Psoas muscle (tissue), 8 donors: ENCODE results near the gene ANGEL2. TPM values are rescaled to one million over a fixed set of nuclear protein-coding genes. Genes with fewer than 3 reads are reported as not detected.
A peak's percentile ranks its signal among the peaks of the same experiment; 100 is the strongest.
"Not testable (repeated sequence)": the region's sequence is repeated elsewhere in the genome, so short reads cannot be mapped to it uniquely, and the experiment has no call there.

Experiments used
- ATAC-seq, 4 donors: fragments of 200-7000 bp; cut with Tn5 transposase; one replicate each; pipeline ENCODE4 v1.9.1; 2020; ENCODE audit warnings: moderate library complexity in 3 of 4, mild to moderate bottlenecking in 2 of 4
- DNase-seq, 2 donors: peaks; one replicate each; pipeline ENCODE4 v3.0.0-alpha.2; 2020
- H3K27ac ChIP-seq: fragments of 200-600 bp; one replicate; pipeline ENCODE4 v1.8.0; 2022
- H3K27me3 ChIP-seq, 3 donors: fragments of 200-600 bp in 1 of 3; one replicate each; pipeline versions ENCODE4 v1.6.1 to v1.8.0; 2013 to 2022; ENCODE audit warnings: low read length in 2 of 3, mild to moderate bottlenecking in 2 of 3, moderate library complexity in 1 of 3; ENCODE audit not compliant: insufficient read depth in 3 of 3
- H3K36me3 ChIP-seq, 2 donors: fragments of 200-600 bp in 1 of 2; one replicate each; pipeline versions ENCODE4 v1.6.1 to v1.8.0; 2013 to 2022; ENCODE audit warnings: low read depth in 1 of 2, mild to moderate bottlenecking in 1 of 2, moderate library complexity in 1 of 2; ENCODE audit not compliant: insufficient read depth in 1 of 2
- H3K4me1 ChIP-seq: fragments of 200-600 bp; one replicate; pipeline ENCODE4 v1.8.0; 2022
- H3K4me3 ChIP-seq: fragments of 200-600 bp; one replicate; pipeline ENCODE4 v1.8.0; 2022; ENCODE audit warnings: mild to moderate bottlenecking
- H3K9me3 ChIP-seq: fragments of 200-600 bp; one replicate; pipeline ENCODE4 v1.8.0; 2022
- WGBS, 3 donors: extraction: QIAGEN DNeasy Blood & Tissue Kit; methylation state at CpG; one replicate each; pipeline versions ENCODE4 v1.1.6 to v1.1.7; 2013; 5-methylcytosine and 5-hydroxymethylcytosine counted together
- intact Hi-C, 2 donors: fragments of 100-400 bp; cut with DNase I; formaldehyde crosslinking; loops; one replicate each; pipeline versions ENCODE4 v1.11.0 to v1.14.2; 2022
- polyA plus RNA-seq, 3 donors: library from polyadenylated mRNA; stranded (reverse); fragments of 200-250 nt; gene quantifications; one replicate each; pipeline ENCODE4 v1.2.3, GENCODE V29; 2013
- total RNA-seq, 4 donors: library from RNA; stranded (reverse); fragmentation: NEBNext Ultra II Directional in 2 of 4; extraction: Animal tissue kit (Norgen Biotek cat#: 25700) in 2 of 4; gene quantifications; one replicate each; pipeline versions ENCODE4 v1.2.1 to v1.2.4, GENCODE V29; 2021 to 2023
- TF ChIP-seq, protein P1 (sequence below): fragments of 200-600 bp; IDR thresholded peaks from one replicate; pipeline ENCODE4 v1.8.0; 2022; ENCODE audit warnings: antibody characterized with exemption
- donor health status: healthy with polysubstance abuse.
- donor health status: DM: no; HTN: no; CAD: no; lungs with moderate emphysema.
- donor health status: Bipolar disorder and iron deficiency.
- donor health status: healthy.
- donor health status: DM: yes; HTN: yes; CAD: no.
- donor health status: DM: no; HTN: no; CAD: no.
- donor health status: DM: no; HTN: no; CAD: no.
- donor health status: DM: yes; HTN: yes; CAD: no.

ANGEL2 gene
- total and polyA plus RNA-seq, 7 donors, result 7.3 to 24.9 (median 18.2) TPM

DNA sequence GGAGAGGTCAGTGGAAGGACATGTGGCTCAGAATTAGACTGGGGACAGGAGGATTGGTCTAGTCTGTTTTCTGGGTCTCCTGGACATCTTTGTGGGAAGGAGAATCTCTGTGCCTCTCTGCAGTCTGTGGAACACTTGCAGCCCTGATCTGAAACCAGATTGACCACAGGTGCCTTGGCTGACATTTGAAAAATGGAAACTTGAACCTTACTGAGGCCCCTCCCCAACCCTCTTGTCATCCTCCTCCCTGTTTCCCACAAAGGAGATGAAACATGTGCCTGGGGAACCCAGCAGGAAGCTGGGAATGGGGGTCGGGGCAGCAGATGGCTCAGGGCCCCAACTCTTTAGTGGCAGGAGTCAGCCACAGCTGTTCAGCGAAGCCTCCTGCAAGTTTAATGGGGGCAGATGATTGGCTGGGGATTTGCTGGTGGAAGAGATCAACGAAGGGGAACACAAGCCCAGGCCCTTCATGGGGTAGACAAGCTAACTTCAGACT is 47.3 kb downstream of the ANGEL2 start:
- peaks cover 17% of the 10 kb centered on the region for H3K4me1 ChIP-seq
- no peak overlapping the region for H3K4me3 ChIP-seq
- WGBS, 3 donors, result 30 to 48% (median 45%) methylated on average over 3 of the region's 3 CpGs
- intact Hi-C loops, result no loop called here
- TF ChIP-seq, protein P1, sequence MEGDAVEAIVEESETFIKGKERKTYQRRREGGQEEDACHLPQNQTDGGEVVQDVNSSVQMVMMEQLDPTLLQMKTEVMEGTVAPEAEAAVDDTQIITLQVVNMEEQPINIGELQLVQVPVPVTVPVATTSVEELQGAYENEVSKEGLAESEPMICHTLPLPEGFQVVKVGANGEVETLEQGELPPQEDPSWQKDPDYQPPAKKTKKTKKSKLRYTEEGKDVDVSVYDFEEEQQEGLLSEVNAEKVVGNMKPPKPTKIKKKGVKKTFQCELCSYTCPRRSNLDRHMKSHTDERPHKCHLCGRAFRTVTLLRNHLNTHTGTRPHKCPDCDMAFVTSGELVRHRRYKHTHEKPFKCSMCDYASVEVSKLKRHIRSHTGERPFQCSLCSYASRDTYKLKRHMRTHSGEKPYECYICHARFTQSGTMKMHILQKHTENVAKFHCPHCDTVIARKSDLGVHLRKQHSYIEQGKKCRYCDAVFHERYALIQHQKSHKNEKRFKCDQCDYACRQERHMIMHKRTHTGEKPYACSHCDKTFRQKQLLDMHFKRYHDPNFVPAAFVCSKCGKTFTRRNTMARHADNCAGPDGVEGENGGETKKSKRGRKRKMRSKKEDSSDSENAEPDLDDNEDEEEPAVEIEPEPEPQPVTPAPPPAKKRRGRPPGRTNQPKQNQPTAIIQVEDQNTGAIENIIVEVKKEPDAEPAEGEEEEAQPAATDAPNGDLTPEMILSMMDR, result no peak
- H3K27me3 ChIP-seq, result no peaks in the 10 kb centered on the region
- DNase-seq, result no peak
- H3K9me3 ChIP-seq, result no peaks in the 10 kb centered on the region
- no peak overlapping the region for H3K27ac ChIP-seq
- H3K36me3 ChIP-seq, result no peaks in the 10 kb centered on the region
- ATAC-seq, result no peak

- intact Hi-C loops, result no loop called here
- Histone ChIP-seq H3K27me3 (no peaks in the 10 kb centered on the region), H3K36me3 (no peaks in the 10 kb centered on the region), H3K9me3 (no peaks in the 10 kb centered on the region), H3K27ac (no peak overlapping the region), H3K4me1 (peaks cover 17% of the 10 kb centered on the region), H3K4me3 (no peak overlapping the region)
- TF ChIP-seq, protein P1, result peak; percentile 34
- DNase-seq (no peak), ATAC-seq (peak; percentile 30 to 73 (median 53))
- WGBS, 3 donors, result 77 to 83% (median 78%) methylated on average over 8 of the region's 8 CpGs
These were observed 47.9 kb downstream of the ANGEL2 start for GRCh38 chr1:212967801-212968200.

DNA sequence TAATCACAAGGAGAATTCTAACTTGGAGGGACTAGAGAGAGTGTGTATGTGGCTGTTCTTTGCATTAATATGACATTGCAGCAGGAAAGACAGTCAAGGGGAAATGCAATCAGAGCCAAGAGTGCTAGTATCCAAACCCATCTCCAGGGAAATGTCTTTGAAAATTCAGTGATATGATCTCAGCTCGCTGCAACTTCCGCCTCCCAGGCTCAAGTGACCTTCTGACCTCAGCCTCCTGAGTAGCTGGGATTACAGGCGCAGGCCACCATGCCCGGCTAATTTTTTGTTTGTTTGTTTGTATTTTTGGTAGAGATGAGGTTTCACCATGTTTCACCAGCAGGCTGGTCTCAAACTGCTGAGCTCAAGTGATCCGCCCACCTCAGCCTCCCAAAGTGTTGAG is 49.1 kb downstream of the ANGEL2 start:
- no peak for DNase-seq
- Histone ChIP-seq H3K27ac (no peak overlapping the region), H3K4me3 (no peak overlapping the region), H3K27me3 (no peaks in the 10 kb centered on the region), H3K9me3 (no peaks in the 10 kb centered on the region), H3K4me1 (peaks cover 17% of the 10 kb centered on the region), H3K36me3 (no peaks in the 10 kb centered on the region)
- WGBS, 3 donors, result 73 to 77% (median 75%) methylated on average over 5 of the region's 5 CpGs
- TF ChIP-seq, protein P1, result no peak
- no peak for ATAC-seq
- intact Hi-C loops, result no loop called here

DNA sequence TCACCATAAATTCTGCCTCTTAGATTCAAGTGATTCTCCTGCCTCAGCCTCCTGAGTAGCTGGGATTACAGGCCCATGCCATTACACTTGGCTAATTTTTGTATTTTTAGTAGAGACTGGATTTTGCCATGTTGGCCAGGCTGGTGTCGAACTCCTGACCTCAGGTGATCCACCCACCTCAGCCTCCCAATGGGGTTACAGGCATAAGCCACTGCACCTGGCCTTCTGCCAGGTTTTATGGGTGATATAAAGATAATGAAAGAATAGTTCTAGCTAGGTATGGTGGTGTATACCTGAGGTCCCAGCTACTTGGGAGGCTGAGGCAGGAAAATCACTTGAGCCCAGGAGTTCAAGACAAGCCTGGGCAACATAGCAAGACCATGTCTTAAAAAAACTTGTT is 50.7 kb downstream of the ANGEL2 start:
- 94 to 100% (median 96%) methylated on average over 1 of the region's 1 CpG for WGBS, 3 donors
- ATAC-seq, H3K36me3 ChIP-seq: not testable (repeated sequence)

DNA sequence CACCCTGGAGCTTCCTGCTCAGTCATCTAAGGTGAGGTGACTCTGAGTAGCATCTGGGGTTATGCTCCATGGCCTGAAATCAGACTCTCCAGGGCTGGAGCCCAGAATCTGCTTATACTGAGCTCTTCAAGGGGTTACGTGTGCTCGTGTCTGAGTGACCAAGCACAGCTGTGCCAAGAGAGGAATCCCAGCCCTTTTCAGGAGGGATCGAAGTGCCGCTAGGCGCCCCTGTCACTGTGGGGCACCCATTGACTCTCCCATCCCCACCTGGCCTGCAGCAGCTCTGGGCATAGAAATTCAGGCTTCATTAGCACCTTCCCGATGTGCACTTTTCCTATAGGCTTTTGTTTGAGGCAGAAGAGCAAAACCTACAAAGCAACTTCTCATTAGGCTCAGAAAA is 51.6 kb downstream of the ANGEL2 start:
- DNase-seq (no peak), ATAC-seq (no peak)
- H3K36me3 ChIP-seq, result no peaks in the 10 kb centered on the region
- no peaks in the 10 kb centered on the region for H3K27me3 ChIP-seq
- H3K4me1 ChIP-seq, result peaks cover 7% of the 10 kb centered on the region
- H3K4me3 ChIP-seq, result no peak overlapping the region
- intact Hi-C loops, result no loop called here
- no peaks in the 10 kb centered on the region for H3K9me3 ChIP-seq
- no peak overlapping the region for H3K27ac ChIP-seq
- TF ChIP-seq, protein P1, result no peak
- 84 to 91% (median 90%) methylated on average over 6 of the region's 6 CpGs for WGBS, 3 donors

More for the DNA sequence above, 50.7 kb downstream of the ANGEL2 start:
- intact Hi-C loops, H3K27me3 ChIP-seq, DNase-seq, H3K9me3 ChIP-seq, H3K4me3 ChIP-seq, H3K27ac ChIP-seq: not testable (repeated sequence)
- H3K4me1 ChIP-seq, result peaks cover 12% of the 10 kb centered on the region
